SW480 (cell line): ENCODE measurements around the gene SPRING1.

ENCODE experiments used
- DNase-seq: peaks from one replicate; pipeline ENCODE4 v3.0.0-alpha.2; 2016; ENCODE audit warnings: low spot score

Gene SPRING1

DNA sequence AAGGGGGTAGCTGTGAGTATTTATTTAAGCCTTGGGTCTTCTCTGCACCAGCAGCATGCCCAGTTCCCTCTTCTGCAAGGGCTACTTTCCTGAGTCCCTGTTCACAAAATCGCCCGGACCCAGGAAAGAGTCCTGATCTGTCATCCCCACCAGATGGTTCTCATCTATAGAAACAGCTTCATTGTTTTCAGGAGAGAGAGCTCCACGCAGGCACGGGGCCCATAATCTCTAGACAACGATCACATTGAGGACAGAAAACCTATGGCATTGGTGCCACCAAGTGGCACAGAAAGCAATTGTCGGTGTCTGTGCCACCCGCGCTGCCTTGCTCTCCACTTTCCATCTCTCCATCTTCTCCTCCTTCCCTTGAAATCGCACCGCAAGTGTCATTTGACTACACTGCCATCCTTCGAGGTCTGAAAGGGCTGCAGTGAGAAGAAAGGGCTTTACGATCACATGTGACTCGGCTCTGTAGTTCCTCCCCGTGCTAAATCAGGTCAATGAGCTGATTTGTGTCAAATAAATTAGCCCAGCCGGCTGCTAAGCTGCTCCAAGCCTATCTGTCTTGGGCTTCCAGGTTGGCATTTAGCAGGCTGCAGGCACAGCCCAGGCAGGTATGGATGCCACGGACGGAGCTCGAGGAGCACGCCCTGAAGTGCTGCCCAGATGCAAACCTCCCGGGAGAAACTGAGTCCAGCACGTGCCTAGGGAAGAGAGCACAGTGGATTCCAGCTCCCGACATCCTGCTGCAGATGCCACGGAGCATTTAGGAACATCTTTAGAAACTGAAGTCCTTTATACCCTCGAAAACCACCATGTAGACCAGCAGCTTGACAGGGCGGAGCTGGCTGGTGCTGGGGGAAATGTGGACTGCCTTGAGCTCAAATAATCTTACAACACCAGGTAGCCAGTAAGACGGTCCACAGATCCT is 28.8 kb downstream of the SPRING1 start:
- DNase-seq, result peak; percentile 74

DNA sequence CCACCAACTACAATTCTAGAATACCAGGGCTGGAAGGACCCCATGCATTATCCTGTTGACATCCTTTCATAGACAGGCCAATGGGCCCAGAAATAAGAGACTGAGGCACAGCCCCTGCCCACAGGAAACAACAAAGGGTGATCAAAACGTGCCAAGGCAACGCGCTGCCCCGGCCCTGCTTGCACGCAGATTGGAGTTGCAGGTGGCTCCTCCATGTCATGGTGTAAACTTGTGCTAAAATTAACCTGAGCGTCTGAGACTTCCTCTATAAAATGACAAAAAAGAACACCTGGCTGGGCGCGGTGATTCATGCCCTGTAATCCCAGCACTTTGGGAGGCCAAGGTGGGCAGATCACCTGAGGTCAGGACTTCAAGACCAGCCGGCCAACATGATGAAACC is 30.1 kb downstream of the SPRING1 start:
- no peak for DNase-seq

DNA sequence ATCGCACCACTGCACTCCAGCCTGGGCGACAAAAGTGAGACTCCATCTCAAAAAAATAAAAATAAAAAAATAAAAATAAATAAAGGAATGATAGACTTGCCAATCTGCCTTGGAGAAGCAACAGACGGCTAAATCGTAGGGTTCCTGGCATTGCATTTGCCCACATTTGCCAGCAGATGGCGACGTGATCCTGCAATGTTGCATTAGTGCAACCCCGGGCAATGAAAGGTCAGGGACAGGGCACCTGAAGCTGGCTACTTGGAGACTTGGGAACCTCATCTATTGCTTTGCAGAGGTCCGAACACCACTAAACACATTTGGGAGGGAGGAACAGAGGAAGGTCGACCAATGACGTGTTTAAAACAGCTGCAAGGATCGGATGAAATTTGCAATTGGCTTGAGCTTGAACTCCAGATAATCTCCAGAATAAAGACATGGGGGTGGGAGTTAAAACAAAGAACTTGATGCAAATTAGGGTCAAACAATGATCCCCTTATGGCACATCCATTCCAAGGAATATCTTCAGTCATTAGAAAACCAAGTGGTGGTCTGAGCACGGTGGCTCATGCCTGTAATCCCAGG is 34.6 kb downstream of the SPRING1 start:
- DNase-seq, result peak; percentile 50

DNA sequence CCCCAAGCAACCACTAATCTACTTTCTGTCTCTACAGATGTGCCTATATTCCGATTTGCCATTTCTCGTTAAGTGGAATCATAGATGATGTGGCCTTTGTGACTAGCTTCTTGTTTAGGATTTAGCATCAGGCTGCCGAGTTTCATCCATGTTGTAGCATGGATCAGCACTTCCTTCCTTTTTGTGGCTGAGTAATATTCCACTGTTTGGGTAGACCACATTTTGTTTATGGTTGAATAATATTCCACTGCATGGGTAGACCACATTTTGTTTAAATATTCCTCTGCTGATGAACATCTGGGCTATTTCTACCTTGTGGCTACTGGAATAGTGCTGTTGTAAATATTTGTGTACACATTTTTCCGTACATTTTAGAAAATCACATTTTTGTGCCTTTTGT is 36.4 kb downstream of the SPRING1 start:
- no peak for DNase-seq

DNA sequence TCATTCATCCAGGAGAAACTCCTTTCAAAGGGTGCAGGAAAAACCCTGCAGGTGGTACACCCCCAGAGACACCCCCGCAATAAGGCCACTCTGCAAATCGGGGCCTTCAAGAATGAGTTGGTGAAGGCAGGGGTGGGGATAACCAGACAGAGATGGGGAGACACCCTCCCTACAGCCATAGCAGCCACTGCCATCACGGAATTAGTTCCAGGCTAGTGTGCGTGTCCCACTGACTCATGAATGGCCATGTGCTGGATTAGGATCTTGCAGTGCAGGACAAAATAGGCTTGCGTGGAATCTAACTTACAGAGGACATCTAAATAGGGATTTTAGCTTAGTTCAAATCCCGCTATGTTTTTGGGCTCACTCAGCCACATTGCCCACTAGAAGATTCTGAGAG is 37.8 kb downstream of the SPRING1 start:
- DNase-seq, result no peak

DNA sequence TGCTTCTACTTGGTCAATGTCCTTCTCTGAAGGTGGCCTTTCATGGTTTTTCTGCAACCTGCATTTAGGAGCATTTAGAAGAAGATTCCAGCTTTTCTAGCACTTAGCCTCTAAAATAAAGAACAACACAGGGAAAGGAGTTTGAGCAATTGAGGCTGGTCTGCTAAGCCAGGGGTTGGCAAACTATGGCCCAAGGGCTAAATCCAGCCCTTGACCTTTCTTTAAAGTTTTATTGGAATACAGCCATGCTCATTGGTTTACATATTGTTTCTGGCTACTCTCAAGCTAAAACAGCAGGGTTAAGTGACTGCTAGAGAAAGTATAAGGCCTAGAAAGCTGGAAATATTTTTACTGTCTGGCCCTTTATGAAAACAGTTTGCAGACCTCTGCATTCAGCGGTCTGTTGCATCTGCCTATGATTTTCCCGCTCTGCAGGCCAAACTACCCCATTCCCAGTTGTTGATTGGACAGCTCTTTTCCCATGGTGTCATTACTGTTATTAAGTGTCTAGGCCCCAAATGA is 39.3 kb downstream of the SPRING1 start:
- no peak for DNase-seq

DNA sequence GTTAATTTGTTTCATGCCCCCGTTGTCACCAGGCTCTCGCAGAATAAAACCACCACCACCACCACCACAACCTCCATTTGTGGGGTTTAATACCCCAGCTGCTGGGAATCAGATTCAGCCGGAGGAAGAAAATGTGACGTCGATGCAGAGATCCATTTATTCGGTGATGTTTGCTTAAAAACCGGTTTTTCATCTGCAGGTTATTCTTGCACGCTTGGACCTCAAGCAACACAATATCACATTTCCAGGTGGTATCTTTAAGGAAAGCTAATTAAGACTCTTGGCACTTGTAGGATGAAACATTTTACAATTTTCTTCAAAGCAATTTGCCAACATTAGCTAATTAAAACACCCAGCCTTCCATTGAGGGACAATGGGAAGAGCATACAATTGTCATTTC is 39.8 kb downstream of the SPRING1 start:
- DNase-seq, result no peak

DNA sequence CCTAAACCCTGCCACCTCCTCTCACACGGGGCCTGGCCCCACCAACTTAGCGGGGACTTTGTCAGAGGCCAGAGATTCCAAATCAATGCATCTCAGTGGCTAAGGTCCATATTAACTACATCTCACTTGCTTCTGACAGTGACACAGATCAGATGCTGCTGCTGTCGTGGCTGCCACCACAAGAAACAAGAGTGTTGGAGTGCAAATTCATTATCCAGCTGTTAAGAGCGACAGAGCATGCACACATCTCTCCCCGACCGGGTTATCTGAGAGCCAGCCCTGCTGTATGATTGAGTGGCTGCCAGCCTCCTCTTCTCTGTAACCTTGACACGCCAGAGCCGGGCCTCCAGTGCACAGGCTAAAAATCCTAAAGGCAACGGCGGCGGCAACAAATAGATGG is 40.2 kb downstream of the SPRING1 start:
- DNase-seq, result no peak

DNA sequence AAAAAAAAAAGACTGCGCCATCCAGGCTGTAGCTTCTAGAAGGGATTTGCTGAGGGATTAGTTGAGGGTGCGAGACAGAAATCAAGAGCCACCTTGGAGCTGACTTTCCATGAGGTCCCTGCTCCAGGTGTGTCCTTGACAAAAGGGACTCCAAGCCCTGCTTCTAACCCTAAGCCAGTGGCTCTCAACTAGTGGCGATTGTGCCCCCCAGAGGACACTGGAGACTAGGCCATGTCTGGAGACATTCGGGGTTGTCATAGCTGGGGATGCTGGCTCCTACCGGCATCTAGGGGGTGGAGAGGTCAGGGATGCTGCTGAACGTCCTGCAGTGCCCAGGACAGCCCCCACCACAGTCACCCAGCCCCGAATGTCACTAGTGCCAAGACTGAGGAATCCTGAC is 40.6 kb downstream of the SPRING1 start:
- peak; percentile 40 for DNase-seq

DNA sequence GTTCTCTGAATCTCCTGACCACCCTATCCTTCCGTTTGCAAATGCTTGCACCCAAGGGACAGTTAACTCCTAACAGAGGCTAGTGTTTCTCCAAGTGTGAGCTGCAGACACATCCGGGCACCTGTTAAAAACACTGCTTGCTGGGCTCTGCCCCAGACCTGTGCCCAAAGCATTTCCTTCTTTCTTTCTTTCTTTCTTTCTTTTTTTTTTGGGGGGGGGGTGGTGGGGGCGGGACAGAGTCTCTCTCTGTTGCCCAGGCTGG is 42.5 kb downstream of the SPRING1 start:
- no peak for DNase-seq

DNA sequence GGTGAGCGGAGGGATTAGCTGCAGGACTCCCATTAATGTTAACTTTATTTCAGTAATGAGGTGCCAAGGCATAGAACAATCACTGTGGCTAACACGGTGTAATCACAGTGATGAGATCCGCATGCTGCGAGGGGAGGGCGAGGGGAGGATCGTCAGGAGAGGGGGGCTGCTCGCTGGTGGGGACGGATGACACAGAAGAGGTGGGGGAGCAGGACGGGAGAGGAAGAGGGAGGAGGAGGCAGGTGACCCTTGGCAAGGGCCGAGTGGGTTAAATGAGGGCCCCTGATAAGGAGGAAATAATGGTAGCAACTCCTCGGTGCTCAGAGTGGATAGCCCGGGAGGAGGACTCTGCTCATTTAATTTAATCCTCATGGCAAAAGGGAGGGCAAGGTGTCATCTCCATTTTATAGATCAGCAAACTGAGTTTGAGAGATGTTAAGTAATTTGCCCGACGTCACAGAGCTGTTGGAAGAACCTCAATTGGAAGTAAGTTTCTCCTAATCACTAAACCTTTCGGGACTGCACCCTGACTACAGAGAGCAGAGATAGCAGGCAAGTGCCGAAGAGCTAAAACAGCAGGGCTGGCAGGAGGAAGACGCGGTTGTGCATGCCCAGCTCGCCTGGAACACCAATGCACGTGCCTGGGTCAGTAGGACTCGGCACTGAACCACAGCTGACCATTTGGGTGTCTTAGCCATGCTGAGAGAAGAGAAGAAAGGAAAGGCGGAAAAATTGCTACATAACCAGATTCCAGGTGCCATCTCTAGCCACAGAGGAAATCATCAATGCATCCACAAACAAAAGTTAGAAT is 43.0 kb downstream of the SPRING1 start:
- no peak for DNase-seq

DNA sequence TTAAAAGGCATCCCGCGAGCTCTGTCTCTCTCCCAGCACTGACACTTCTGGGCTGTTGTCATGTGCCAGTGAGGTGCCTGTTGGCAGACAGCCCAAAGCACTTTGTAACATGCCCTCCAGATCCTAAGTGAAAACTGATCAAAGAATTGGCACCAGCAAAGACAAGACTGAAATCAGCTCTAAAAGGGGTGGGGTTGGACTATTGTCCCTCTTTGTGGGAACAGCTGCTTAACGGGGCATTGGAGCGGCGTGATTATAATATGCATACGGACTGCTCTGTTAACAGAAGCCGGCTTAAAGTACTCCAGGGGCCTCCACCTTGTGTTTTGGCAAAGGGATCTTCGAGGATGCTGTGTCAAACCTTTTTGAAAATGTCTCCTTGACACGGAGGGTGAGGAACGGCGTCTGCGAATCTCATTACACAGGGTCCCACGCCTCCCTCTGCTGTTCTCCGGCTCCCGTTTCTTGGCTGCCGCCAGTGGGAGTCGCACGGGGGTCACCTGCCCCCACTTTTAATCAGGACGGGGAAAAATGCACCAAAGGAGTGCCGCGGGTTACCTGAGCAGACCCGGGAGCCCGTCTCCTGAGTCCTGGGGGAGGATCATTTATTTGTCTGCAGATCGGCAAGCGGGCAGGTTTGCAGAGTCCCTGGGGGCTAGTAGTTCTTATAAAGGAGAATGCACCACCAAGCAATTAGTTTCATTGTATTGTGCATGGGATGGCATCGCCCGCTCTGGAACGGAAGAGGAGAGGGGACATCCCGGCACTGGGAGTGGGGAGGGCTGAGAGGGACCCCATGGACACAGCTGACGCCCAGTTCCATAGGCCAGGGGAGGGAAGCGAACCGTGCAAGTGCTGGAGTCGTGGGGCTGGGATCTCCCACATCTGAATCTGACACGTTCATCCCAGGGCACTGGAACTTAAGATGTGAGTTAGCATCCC is 44.3 kb downstream of the SPRING1 start:
- DNase-seq, result peak; percentile 22

DNA sequence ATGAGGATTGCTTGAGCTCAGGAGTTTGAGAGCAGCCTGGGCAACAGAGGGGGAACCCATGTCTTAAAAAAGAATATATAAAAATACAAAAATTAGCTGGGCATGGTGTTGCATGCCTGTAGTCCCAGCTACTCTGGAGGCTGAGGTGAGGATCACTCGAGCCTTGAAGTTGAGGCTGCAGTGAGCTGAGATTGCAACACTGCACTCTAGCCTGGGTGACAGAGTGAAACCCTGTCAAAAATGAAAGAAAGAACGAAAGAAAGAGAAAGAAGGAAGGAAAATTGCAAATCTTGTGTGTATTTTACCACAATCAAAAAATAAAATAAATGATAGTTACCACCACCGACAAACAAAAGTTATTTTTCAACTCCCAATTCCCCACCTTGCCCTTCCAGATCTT is 45.3 kb downstream of the SPRING1 start:
- no peak for DNase-seq

DNA sequence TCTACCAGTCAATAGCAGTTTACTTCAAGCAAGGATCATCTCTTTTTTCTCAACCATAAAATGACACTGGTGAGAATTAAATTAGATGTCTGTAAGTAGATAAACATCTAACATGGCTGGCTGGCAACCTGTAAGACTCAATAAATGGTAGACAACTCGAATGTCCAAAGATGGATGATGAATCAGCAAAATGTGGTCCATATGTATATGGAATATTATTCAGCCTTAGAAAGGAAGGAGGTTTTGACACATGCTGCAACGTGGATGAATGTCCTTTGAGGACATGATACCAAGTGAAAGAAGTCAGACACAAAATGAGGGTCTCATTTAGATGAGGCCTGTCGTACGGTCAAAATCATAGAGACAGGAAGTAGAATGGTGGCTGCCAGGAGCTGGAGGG is 46.2 kb downstream of the SPRING1 start:
- no peak for DNase-seq

DNA sequence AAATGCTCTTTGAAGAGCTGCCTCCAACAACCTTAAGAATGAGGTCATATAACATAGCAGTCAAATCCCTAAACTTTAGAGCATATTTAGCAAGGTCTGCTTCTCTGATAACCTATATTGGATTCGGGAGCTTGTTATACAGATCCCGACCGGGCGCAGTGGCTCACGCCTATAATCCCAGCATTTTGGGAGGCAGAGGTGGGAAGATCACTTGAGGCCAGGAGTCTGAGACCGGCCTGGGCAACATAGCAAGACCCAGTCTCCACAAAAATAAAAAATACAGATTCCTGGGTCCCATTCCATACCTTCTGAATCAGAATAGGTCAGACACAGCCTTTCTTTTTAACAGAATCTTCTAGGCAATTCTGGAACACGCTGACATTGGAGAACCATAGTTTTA is 46.7 kb downstream of the SPRING1 start:
- DNase-seq, result no peak

DNA sequence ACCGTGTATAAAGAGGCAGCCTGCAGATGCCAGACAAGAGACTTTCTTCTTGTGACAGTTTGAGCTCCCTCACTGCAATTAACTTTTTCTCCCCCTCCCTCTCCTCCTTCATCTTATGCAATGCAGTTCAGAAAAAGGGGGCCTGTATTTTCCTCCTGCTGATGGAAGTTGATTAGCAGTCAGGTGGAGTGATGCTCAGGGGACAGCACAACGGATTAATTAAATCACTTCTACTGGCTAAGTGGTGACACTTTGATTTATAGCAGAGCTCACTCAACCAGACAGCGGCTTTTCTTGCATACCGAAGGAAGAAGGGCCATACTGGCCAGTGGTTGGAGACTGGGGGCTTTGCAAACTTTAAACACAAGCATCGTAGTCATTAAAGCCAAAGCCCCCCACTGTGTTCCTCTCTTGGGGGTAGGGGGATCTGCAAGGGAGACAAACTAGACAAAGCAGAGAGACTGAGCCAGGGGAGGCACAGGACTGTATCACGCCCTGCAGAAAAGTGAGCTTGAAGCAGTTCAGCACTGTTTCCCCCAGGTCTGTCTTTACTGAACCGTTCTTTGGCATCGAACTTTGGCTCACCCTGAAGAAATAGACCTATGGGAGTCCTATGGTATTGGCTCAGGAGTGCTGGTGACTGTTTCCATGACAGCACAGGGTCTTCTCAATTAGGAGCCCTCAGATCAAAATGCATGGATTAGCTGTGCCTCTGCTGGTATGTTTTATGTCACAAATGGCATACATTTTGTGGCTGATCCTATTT is 47.7 kb downstream of the SPRING1 start:
- no peak for DNase-seq

DNA sequence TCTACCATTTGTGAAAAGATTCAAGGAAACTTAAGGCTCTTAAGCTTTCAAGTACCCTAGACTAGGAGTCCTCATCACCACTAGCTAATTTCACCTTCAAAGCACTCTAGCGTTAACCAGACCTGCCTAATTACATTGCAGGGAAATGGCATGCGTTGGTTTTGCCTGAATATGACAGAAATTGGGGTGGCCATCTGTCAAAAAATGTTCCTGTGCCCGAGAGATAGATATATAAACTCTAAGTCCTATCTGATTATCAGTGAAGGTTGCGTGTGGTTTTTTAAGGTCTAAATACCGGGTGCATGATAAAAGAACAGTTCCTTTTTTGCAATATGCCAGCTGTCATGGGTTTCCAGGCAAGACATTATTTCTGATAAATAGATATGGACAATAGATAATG is 48.3 kb downstream of the SPRING1 start:
- DNase-seq, result no peak
